ENCODE results near the gene ATP6V1F.
A peak's percentile ranks its signal among the peaks of the same experiment; 100 is the strongest.

The ATP6V1F gene

DNA sequence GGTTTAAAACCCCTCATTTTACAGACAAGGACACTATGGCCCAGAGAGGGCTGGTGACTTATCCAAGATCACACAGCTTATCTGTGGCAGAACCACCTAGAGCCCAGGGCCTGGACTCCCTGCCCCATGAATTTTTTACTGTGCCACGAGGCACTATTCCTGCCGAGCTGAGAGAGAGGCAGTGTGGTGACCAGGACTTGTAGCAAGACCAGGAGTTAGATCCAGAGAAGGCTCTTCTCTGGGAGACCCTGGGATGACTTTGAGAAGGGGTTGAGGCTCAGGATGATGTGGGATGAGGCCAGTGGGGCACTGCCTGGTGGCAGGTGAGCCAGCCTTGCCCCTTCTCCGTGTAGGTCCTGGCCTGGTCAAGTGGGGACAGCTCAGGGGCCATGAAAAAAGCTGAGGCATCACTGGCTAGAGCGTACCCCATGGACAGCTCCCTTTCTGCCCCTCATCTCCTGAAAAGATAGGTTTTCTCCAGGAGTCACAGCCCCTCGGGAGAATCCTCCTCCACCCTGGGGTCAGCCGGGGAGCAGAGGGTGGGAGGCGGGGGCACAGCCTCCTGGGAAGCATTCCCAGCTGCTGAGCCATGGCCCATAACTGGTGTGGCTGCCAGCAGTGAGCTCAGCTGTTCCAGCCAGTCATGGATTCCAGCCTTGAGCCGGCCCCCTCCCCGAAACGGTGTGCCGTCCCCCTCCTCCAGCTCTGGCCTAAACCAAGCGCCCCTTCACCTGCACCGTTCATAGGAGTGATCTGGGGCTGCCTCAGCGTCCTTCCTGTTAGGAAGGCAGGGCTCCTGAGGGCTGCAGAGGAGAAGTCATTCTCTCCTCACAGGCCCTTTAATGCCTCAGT is 26.6 kb upstream of the ATP6V1F start:
- DNase-seq (ENCODE audit: low spot score), result no peak

DNA sequence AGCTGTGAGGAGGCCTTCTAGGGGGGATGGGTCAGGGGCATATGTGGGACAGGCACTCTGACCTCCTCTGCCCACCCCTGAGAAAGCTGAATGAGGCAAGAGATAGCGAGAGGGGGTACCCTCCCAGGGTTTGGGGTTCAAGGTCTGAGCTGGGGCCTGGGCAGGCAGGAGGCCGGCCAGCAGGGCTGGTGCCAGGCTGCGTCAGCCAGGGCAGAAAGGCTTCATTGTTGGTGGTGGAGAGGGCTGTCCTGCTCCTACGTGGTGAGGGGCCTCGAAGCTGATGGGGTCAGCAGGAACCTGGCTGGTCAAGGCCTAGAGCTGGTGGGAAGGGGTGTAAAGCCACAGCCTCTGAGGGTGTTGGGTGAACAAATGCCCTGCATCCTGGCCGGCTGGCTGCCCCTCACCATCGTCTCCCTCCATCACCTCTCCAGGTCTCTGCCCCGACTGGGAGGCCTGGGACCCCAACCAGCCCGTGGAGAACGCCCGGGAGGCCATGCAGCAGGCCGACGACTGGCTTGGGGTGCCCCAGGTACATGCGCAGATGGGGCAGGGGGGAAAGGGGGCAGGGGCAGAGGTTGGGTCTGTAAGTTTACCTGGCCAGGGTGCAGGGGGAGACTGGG is 25.8 kb upstream of the ATP6V1F start:
- DNase-seq (ENCODE audit: low spot score), result no peak

- DNase-seq (ENCODE audit: low spot score), result no peak
These were observed 25.1 kb upstream of the ATP6V1F start for GRCh38 chr7:128837521-128837921.

- DNase-seq (ENCODE audit: low spot score), result no peak
These were observed 24.4 kb upstream of the ATP6V1F start for GRCh38 chr7:128838109-128838779.

GRCh38 chr7:128838981-128839731 is 23.5 kb upstream of the ATP6V1F start:
- no peak for DNase-seq (ENCODE audit: low spot score)

- DNase-seq (ENCODE audit: low spot score), result no peak
These were observed 22.9 kb upstream of the ATP6V1F start for GRCh38 chr7:128839751-128840177.

DNA sequence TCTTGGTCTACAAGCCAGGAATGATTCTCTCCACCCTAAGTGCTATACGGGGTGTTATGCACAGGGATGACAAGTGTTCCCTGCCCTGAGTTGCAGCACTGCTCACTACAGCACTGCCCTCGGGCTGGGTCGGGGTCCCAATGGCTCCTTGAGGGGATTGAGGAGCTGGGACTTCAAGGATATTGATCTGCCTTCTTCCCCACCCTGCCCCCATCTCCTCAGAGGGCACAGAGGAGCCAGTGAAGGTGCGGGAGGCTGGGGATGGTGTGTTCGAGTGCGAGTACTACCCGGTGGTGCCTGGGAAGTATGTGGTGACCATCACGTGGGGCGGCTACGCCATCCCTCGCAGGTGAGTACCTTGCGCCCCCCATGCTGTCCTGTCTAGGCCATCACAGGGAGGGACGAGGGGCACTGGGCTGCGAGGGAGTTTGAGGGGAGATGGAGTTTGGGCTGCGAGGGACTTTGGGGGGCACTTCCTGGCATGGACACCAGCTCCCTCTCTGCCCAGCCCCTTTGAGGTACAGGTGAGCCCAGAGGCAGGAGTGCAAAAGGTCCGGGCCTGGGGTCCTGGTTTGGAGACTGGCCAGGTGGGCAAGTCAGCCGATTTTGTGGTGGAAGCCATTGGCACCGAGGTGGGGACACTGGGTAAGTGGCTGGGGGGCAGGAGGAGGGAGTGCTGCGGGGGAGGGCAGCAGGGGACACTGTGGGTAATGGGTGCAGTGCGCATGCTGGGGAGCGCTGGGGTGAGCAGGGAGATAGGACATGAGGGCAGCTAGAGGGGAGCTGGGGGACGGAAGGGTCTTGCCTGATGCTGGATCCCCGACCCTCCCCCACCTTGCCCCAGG is 22.1 kb upstream of the ATP6V1F start:
- DNase-seq (ENCODE audit: low spot score), result no peak

- DNase-seq (ENCODE audit: low spot score), result no peak
These were observed 21.4 kb upstream of the ATP6V1F start for GRCh38 chr7:128841171-128841690.

- peak; percentile 82 for DNase-seq (ENCODE audit: low spot score)
These were observed 20.6 kb upstream of the ATP6V1F start for GRCh38 chr7:128841921-128842673.

GRCh38 chr7:128842674-128843641 is 19.7 kb upstream of the ATP6V1F start:
- no peak for DNase-seq (ENCODE audit: low spot score)

- DNase-seq (ENCODE audit: low spot score), result no peak
These were observed 18.6 kb upstream of the ATP6V1F start for GRCh38 chr7:128843938-128844621.

DNA sequence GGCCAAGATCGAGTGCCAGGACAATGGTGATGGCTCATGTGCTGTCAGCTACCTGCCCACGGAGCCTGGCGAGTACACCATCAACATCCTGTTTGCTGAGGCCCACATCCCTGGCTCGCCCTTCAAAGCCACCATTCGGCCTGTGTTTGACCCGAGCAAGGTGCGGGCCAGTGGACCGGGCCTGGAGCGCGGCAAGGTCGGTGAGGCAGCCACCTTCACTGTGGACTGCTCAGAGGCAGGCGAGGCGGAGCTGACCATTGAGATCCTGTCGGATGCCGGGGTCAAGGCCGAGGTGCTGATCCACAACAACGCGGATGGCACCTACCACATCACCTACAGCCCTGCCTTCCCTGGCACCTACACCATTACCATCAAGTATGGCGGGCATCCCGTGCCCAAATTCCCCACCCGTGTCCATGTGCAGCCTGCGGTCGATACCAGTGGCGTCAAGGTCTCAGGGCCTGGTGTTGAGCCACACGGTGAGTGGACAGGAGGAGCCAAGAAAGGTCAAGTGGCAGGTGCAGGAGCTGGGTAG is 17.8 kb upstream of the ATP6V1F start:
- no peak for DNase-seq (ENCODE audit: low spot score)

DNA sequence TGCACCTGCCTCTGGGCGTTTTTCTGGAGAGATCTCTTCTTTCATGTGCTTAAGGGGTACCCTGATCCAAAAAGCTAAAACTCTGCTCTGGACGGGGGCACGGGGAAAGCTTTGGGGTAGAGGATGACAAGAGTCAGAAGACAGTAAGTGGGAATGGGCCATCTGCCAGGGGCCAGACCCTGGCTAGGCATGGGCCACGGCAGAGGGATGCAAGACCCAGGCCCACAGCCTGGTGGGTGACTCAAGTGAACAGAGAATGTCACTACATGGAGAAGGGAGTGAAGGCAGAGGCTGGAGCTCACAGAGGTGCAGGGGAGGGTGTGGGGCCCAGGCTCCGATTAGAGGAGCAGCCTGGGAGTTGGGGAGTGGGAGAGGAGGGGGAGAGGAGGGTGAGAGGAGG is 17.2 kb upstream of the ATP6V1F start:
- no peak for DNase-seq (ENCODE audit: low spot score)

DNA sequence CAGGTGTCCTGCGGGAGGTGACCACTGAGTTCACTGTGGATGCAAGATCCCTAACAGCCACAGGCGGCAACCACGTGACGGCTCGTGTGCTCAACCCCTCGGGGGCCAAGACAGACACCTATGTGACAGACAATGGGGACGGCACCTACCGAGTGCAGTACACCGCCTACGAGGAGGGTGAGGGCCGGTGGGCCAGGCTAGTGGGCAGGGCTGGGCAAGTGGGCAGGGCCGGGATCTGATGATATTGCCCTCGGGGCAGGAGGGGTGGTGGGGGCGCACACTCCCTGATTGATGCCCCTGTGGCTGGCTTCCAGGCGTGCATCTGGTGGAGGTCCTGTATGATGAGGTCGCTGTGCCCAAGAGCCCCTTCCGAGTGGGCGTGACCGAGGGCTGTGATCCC is 16.7 kb upstream of the ATP6V1F start:
- no peak for DNase-seq (ENCODE audit: low spot score)

GRCh38 chr7:128846781-128847444 is 15.7 kb upstream of the ATP6V1F start:
- no peak for DNase-seq (ENCODE audit: low spot score)

DNA sequence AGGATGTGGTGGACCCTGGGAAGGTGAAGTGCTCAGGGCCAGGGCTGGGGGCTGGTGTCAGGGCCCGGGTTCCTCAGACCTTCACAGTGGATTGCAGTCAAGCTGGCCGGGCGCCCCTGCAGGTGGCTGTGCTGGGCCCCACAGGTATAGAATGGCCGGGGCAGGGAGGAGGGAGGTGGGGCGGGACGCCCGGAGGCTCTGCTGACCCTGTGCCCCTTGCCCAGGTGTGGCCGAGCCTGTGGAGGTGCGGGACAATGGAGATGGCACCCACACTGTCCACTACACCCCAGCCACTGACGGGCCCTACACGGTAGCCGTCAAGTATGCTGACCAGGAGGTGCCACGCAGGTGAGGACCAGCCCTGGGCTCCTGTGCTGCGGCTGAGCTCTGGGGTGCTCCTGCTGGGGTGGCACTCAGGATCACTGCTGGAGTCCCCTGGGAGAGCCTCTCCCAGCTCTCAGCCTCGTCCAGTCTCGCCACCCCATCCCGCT is 14.9 kb upstream of the ATP6V1F start:
- no peak for DNase-seq (ENCODE audit: low spot score)

All from germinal center (tissue), 1 donor.